HG02870 (cell line): Measurements from ENCODE around the gene CD28.
"Not testable (repeated sequence)": the region's sequence is repeated elsewhere in the genome, so short reads cannot be mapped to it uniquely, and the experiment has no call there.

Source experiments
- ATAC-seq: cut with Tn5 transposase; IDR thresholded peaks from one replicate; pipeline ENCODE4 v1.9.1; 2021; ENCODE audit warnings: mild to moderate bottlenecking, moderate library complexity; ENCODE audit not compliant: unreplicated experiment

CD28 gene

GRCh38 chr2:203743441-203743981 lies 37.1 kb downstream of the CD28 start:
- ATAC-seq, result no peak

GRCh38 chr2:203744091-203744490 lies 37.7 kb downstream of the CD28 start:
- no peak for ATAC-seq

GRCh38 chr2:203745267-203745666 lies 38.8 kb downstream of the CD28 start:
- no peak for ATAC-seq

GRCh38 chr2:203748331-203749126 lies 42.1 kb downstream of the CD28 start:
- ATAC-seq, result no peak

- ATAC-seq, result no peak
Measured at GRCh38 chr2:203750346-203751068, 44.1 kb downstream of the CD28 start.

- no peak for ATAC-seq
Measured at GRCh38 chr2:203751685-203752271, 45.3 kb downstream of the CD28 start.

- no peak for ATAC-seq
Measured at GRCh38 chr2:203756161-203756560, 49.7 kb downstream of the CD28 start.

- ATAC-seq, result no peak
Measured at GRCh38 chr2:203758841-203759689, 52.6 kb downstream of the CD28 start.

GRCh38 chr2:203759690-203760365 lies 53.4 kb downstream of the CD28 start:
- ATAC-seq, result no peak

GRCh38 chr2:203761121-203761520 lies 54.7 kb downstream of the CD28 start:
- ATAC-seq, result no peak

GRCh38 chr2:203763241-203763937 lies 57.0 kb downstream of the CD28 start:
- peak; percentile 18 for ATAC-seq

GRCh38 chr2:203763938-203764664 lies 57.7 kb downstream of the CD28 start:
- ATAC-seq, result peak; percentile 97

GRCh38 chr2:203772456-203773165 lies 66.2 kb downstream of the CD28 start:
- no peak for ATAC-seq

- no peak for ATAC-seq
Measured at GRCh38 chr2:203774760-203775159, 68.3 kb downstream of the CD28 start.

- ATAC-seq, result no peak
Measured at GRCh38 chr2:203775684-203776083, 69.2 kb downstream of the CD28 start.

GRCh38 chr2:203777030-203777429 lies 70.6 kb downstream of the CD28 start:
- no peak for ATAC-seq

GRCh38 chr2:203779477-203780073 lies 73.1 kb downstream of the CD28 start:
- ATAC-seq, result not testable (repeated sequence)

GRCh38 chr2:203780231-203780630 lies 73.8 kb downstream of the CD28 start:
- ATAC-seq, result no peak
